ENCODE data around the gene NBPF19.
"Not testable (repeated sequence)": the region's sequence is repeated elsewhere in the genome, so short reads cannot be mapped to it uniquely, and the experiment has no call there.

The NBPF19 gene, protein sequence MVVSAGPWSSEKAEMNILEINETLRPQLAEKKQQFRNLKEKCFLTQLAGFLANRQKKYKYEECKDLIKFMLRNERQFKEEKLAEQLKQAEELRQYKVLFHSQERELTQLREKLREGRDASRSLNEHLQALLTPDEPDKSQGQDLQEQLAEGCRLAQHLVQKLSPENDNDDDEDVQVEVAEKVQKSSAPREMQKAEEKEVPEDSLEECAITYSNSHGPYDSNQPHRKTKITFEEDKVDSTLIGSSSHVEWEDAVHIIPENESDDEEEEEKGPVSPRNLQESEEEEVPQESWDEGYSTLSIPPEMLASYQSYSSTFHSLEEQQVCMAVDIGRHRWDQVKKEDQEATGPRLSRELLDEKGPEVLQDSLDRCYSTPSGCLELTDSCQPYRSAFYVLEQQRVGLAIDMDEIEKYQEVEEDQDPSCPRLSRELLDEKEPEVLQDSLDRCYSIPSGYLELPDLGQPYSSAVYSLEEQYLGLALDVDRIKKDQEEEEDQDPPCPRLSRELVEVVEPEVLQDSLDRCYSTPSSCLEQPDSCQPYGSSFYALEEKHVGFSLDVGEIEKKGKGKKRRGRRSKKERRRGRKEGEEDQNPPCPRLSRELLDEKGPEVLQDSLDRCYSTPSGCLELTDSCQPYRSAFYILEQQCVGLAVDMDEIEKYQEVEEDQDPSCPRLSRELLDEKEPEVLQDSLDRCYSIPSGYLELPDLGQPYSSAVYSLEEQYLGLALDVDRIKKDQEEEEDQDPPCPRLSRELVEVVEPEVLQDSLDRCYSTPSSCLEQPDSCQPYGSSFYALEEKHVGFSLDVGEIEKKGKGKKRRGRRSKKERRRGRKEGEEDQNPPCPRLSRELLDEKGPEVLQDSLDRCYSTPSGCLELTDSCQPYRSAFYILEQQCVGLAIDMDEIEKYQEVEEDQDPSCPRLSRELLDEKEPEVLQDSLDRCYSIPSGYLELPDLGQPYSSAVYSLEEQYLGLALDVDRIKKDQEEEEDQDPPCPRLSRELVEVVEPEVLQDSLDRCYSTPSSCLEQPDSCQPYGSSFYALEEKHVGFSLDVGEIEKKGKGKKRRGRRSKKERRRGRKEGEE (N-terminal part only)

GRCh38 chr1:149474745-149475144 is at the start of gene NBPF19:
Gene NBPF19 (plus strand): TSS chr1:149475045. CDS start chr1:149475933, 888 bp downstream.
- not testable (repeated sequence) for DNase-seq

DNA sequence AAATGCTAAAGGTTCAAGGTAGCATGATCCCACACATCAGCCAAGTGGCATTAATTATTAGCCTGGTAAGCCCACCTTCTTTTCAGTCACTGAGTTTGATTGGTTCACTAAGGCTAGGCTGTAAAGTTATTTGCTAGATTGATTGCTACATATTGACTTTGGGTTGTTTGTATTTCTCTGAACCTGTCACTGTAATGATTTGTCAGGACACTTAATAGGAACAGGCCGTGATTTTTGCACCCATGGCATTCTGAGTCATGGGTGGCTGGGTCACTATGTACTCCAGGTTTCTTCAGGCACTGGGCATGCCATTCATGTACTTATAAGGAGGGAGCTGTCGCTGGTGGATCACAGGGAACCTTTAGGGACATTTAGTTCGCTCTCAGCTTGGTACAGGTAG is 46.5 kb upstream of the NBPF19 start:
- DNase-seq, result not testable (repeated sequence)

DNA sequence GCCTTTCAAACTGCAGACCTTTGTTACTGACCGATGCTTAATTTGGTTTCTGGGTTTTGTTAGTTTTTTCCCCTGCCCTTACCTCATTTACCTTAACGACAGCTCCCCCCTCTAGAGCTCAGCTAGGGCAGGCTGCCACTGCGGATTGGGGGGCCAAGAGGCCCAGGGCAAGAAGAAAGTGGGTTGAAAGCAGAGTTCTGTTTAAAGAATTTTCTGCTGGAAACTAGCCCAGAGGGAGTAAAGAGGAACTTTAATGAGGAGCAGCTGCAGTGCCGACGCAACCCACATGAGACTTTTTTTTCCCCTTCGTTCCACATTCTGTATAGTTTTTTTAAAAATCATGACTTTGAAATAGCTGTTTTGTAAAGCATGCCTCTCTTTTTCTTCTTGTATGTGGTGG is 29.4 kb upstream of the NBPF19 start:
- not testable (repeated sequence) for DNase-seq

- not testable (repeated sequence) for DNase-seq
Measured at GRCh38 chr1:149452196-149452595, 22.6 kb upstream of the NBPF19 start.

DNA sequence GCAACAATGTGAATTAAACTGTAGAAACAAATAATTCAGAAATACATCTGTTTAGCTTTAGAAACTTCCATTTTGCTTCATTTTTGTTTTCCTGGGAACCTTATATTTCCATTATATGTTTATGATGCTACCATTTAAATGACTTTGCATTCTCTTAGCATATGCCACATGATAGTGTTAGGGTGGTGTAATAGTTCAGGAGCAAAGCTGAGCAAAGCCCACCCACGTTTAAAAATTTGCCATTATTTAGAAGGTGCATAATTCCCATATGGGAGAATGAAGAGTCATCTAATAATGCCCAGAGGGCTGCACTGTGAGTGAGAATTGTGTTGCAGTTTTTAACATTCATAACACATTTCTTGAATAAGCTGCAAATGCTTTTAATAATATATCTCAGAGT is 22.2 kb upstream of the NBPF19 start:
- not testable (repeated sequence) for DNase-seq

DNA sequence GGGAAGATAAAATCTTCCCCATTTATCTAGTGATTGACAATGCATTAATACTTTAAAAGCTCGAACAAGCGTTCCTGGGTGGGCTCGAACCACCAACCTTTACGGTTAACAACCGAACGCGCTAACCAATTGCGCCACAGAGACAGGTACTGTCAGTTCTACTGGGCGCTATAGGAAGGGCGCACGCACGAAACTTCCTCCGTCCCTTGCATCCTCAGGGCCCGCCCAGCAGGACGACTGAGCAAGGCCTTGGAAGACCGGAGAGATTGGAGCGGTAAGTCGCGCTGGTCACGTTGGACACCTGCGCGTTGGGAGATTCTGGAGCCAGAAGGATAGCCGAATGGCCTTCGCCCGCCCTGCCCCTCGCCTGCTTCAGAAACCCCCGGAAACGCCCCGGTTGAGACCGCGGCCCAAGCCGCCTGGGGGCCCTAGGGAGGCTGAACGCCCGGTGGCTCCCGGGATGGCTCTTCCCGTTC is 83.5 kb downstream of the NBPF19 start:
- DNase-seq, result not testable (repeated sequence)

DNA sequence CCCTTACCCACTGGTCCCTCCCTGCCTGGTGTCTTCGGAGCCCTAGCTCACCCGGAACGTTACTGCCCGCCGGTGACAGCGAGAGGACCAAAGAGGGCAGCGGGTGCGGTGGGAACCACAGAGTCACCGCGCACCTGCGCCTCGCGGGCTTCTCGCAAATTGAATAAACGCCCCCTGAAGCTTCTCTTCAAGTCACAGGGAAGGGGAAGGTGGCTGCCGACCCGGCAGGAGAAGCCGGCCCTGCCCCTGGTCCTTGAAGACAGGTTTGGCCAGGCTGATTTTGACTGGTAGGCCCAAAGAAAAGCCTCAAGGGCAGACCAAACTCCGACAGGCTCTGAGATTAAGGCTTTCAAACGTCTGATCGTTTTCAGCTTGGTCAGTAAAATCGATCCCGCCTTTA is 87.0 kb downstream of the NBPF19 start:
- not testable (repeated sequence) for DNase-seq

DNA sequence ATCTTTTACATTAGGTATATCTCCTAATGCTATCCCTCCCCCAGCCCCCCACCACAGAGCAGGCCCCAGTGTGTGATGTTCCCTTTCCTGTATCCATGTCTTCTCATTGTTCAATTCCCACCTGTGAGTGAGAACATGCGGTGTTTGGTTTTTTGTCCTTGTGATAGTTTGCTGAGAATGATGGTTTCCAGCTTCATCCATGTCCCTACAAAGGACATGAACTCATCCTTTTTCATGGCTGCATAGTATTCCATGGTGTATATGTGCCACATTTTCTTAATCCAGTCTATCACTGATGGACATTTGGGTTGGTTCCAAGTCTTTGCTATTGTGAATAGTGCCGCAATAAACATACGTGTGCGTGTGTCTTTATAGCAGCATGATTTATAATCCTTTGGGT is 90.6 kb downstream of the NBPF19 start:
- DNase-seq, result not testable (repeated sequence)

DNA sequence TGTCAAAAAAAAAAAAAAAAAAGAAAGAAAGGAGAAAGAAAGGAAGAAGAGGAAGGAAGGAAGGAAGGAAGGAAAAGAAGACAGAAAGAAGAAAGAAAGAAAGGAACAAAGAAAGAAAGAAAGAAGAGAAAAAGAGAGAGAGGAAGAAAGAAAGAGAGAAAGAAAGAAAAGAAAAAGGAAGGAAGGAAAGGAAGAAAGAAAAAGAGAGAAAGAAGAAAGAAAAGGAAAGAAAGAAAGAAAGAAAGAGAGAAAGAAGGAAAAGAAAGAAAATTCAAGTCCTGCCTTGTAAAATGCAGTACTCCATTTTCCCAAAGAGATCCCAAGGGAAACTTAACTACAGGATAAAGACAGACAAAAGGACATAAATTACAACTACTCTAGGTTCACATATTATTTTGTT is 97.9 kb downstream of the NBPF19 start:
- not testable (repeated sequence) for DNase-seq

DNA sequence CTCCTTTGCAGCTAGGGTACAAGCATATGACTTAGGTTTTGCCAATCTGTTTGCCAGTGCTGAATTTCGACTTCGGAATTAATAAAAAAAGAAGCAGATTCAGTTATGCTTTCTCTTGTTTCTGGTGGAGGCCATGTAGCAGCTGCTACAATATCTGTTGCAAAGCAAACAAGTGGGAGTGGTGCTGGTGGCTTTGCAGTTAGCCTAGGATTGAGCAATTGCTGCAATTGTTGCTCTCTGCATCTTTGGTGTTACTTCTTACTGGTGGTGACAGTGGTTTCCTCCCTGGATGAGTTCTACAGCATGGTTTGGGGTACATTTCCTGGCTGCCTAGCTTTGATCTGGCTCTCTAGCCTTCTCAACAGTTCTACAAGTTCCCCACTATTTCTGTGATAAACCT is 110.7 kb downstream of the NBPF19 start:
- DNase-seq, result not testable (repeated sequence)

All from activated CD4-positive, CD25-positive, alpha-beta regulatory T cell (primary cell).